GM18517 (cell line): ENCODE data around the gene PPP1R37.

ENCODE experiments used
- ATAC-seq: cut with Tn5 transposase; IDR thresholded peaks from one replicate; pipeline ENCODE4 v1.9.1; 2021; ENCODE audit warnings: mild to moderate bottlenecking, moderate library complexity; ENCODE audit not compliant: unreplicated experiment

The PPP1R37 gene

GRCh38 chr19:45186509-45187334 is 93.7 kb downstream of the PPP1R37 start:
- no peak for ATAC-seq

- no peak for ATAC-seq
These were observed 94.6 kb downstream of the PPP1R37 start for GRCh38 chr19:45187421-45188100.

GRCh38 chr19:45189971-45190370 is 97.0 kb downstream of the PPP1R37 start:
- no peak for ATAC-seq

- ATAC-seq, result no peak
These were observed 98.4 kb downstream of the PPP1R37 start for GRCh38 chr19:45191375-45191774.

- ATAC-seq, result no peak
These were observed 102.8 kb downstream of the PPP1R37 start for GRCh38 chr19:45195764-45196163.
